NCI-H510A (cell line): ENCODE measurements around the gene SALL3.

Experiments used
- DNase-seq: peaks from one replicate; lab custom pipeline; 2025; lab: John Stamatoyannopoulos, UW

SALL3 gene

DNA sequence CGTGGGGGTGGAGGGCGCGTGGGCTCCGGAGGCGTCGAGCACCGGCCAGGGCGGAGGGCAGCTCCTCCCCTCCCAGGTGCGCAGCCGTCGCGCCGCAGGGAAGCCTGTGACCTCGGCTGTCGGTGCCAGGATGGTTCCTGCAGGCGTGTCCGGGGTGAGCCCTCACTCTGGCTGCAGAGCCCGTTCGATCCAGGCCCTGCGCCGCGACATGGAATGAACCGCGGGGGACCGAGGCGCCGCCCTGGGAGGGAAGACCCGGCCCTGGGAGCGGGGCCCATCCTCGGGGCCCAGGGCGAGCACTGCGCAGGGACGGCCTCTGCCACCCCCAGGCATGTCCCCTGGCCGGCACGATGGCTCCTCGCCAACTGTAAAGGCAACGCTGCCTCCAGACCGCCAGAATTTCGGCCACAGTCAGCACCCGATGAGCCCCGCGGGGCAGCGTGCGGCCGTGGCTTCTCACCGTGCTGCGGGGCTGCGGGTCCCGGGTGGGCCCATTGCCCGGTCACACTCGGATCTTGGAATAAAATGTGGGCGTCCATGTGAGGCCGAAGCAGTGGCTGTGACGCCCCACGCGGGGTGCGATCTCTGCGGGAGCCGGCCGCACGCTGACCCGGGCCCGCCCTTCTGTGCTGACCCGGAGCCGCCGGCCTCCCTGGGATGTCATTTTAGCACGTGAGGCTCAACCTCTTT is 26.6 kb downstream of the SALL3 start:
- no peak for DNase-seq

DNA sequence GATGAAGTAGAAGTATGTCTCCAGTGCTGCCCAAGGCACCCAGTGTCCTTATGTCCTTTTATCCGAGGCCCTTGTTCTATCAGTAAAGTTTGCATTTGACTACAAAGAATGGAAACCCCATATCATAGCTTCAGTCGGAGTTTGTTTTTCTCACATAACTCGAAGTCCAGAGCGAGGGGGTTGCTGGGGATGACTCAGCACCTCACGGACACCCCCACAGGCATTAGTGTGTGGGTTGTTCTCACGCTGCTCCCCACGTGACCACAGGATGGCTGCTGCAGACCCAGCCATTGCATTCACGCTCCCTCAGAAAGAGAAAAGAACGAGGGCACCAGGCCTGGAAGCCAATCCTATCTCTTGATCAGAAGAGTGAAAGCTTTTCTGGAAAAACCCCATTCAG is 27.8 kb downstream of the SALL3 start:
- DNase-seq: no peak

DNA sequence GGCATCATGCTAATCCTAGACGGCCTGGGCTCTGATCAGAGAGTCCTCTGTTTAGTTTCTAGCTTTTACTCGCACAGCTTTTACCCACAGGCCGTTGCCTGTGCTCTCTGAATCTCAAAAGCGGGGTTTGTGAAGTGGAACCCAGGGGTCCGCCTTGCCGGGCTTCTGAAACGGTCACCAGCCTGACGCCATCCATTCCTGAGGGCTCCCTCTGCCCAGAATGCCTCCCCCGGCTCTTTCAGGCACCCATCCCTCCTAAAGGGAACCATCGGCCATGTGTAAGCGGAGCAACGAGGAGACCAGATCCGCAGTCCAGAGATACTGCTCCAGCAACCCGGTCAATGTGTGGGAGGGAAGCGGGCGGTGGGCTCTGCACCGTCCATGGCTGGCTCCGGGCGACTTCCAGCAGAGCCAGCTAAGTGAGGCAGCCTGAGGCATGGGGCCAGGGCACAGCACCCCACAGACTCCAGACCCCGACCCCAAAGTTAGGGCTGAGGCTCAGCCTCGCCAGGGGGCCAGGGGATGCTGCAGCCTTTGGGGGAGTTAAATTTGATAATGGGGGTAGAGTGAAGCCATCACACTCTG is 28.8 kb downstream of the SALL3 start:
- DNase-seq: no peak

DNA sequence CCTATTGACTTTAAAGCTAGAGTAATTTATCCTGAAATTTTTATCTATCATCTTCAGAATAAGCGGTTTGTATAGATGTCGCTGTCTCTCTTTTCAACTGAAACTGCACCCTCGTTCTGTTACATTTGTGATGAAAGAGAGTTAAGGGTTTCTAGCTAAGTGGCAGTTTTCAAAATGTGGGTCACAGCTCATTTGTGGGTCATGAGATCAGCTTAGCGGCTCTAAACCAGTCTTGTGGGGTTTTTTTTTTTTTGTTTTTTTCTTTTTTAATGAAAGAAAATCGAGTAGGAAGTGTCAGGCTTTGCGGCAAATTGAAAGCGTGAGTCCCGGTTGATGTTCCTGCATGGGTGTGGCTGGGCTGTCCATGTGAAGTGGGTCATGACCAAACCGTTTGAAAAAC is 31.2 kb downstream of the SALL3 start:
- DNase-seq: no peak

DNA sequence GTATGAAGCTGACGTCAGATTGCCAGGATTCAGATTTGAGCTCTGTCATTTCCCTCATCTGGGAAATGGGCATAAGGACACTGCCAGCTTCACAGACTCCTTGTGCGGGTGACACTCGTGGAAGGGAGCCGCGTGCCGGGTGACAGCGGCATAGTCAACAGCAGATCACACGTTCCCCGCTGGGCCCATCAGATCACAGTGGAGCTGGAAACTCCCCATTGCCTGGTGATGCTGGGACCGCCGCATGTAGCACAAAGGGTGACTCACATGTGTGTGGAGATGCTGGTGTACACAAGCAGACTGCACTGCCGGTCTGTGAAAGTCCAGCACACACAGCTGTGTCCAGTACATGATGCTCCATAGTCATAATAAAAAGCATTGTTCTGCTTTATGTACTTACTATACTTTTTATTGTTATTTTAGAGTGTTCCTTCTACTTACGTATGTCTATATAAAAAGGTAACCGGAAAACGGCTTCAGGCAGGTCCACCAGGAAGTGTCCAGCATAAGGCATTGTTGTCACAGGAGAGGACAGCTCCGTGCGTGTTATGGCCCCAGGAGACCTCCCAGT is 31.8 kb downstream of the SALL3 start:
- no peak for DNase-seq

DNA sequence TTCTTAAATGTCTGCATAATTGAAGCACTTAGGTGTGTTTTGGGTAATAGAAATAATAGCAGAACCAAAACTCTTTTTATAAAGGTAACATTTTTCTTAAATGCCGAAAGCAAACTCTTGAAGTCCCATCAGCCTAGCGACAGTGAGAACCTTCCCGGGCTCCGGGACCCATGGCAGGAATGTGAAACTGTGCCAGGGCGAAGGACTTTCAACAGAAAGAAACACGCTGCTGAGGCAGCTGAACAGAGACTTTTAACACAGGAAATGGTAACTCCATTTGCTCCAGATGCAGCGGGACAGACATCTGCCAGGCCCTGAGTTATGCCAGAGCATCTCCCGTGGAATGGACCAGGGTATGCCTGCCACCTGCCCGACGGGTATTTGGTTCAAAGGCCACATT is 34.3 kb downstream of the SALL3 start:
- no peak for DNase-seq

DNA sequence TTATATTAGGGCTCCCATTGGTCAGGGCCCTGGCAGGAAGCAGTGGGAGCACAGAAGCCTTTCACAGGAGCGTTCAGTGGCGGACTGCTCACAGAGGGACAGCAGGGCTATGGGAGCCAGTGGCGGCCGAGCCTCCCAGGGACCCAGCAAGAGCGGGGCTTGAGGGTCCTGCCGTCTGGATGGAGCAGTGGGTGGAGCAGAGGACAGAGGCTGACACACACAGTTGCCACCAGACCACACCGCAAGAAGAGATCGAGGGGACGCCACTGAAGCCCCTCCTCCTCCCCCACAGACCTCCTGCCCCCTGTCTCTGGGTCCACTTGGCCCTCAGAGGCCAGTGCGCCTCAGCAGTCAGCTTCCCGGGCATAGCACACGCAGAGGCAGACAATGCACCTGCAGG is 39.3 kb downstream of the SALL3 start:
- no peak for DNase-seq

DNA sequence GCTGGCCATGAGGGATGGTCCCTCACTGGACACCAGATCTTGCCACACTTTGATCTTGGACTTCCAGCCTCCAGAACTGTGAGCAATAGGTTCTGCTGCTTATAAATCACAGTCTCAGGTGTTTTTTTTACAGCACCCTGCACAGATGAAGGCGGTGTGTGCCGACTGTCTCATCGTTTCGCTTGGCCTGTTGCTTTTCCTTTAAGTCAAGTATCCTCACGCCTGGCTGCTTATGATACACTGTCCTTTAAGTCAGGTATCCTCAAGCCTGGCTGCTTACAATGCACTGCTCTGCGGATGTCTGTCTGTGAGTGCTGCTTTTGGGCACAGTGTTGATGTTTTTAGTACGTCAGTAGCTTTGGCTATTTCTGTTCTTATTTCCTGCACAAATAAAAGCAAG is 40.3 kb downstream of the SALL3 start:
- no peak for DNase-seq

DNA sequence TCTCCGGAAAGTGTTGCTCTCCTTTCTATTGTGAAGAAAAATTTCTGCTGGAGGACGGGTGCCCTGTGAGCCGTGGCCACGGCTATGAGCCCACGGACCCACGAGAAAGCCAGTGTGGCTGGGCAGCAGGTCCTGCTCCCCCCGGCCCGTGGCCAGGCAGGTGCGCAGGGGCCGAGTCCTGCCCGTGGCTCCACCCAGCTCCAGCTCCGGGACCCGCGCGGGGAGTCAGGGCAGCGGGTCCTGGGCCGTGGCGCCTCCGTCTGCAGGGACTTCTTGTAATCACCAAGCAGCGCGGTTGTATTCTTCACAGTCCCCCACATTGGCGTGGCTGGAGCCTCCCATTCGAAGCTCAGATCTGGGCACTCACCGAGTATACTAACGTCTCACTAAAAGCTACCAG is 43.0 kb downstream of the SALL3 start:
- DNase-seq: no peak

DNA sequence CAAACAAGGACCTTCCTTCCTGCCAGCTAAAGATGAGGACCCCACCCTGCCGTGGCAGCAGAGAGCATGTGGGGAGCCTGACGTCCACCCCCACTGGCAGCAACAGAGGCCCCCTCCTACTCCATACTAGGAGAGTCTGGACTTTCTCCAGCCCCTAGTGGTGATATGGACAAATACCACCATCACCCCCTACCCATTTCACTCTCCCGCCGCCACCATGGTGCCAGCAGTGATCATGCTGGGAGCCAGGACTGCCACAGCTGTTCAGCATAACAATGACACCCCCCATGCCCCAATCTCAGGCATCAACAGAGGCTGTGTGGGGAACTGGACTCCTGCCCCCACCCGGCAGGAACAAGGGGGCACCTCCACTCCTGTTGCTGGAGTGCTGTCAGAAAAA is 46.9 kb downstream of the SALL3 start:
- DNase-seq: no peak

DNA sequence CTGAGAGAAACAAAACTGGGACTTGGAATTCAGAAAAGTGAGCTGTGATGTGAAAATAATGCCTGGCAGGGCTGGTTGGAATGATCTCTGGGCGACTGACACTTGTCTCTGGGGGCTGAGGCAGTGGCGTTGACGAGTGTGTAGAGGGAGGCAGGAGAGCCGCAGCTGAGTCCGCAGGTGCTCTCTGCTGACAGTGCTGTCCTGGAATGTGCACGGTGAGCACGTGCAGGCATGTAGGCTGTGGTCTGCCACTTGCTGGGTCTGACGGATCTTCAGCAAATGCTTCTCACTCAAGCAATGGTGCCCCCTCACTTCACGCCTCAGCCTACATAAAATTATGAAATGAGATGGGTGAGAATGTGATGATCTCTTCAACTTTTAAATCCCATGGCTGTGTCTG is 51.1 kb downstream of the SALL3 start:
- no peak for DNase-seq

DNA sequence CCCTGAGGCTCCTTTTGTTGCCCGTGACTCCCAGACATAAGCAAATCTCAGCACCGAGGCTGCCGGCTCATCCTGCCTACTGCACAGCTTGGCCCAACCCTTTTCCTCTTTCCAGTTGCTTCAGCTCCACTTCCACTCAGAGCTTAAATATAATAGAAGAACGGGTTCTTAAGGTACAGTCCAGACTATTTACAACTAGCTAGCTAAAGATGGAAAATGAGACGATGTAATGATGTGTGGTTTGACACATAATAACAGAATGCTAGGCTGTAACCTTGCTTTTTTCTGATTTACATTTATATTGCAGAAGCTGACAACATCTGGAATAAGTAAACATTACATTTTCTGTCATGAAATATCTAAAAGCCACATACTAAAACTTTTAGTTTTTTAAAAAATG is 62.7 kb downstream of the SALL3 start:
- no peak for DNase-seq

DNA sequence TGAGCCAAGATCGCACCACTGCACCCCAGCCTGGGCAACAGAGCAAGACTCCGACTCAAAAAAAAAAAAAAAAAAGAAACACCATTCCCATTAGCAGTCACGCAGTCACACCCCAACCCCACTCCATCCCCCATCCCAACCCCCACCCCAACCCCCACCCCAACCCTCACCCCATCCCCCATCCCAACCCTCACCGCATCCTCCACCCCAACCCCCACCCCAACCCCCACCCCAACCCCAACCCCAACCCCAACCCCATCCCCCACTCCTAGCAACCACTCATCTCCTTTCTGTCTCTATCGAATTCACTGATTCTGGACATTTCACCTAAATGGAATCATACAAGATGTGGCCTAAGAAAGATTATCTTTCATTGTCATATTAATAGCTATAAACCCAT is 63.7 kb downstream of the SALL3 start:
- no peak for DNase-seq

DNA sequence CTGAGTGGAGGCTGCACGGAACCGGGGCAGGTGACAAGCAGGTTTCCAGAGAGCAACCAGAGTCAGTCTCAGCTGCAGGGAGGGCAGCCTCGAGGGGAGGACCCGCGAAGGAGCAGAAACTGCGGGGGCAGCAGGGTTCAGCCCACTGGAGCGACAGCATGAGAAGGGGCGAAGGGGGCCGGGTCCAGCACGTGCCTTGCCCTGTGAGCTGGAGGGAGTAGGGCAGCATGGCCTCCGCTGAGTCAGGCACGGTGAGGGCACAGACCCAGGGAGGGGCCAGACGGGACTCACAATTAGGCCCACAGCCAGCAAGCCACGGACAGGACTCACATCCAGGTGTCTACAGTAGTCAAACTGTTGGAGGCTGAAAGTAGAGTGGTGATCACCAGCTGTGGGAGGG is 66.9 kb downstream of the SALL3 start:
- DNase-seq: no peak

DNA sequence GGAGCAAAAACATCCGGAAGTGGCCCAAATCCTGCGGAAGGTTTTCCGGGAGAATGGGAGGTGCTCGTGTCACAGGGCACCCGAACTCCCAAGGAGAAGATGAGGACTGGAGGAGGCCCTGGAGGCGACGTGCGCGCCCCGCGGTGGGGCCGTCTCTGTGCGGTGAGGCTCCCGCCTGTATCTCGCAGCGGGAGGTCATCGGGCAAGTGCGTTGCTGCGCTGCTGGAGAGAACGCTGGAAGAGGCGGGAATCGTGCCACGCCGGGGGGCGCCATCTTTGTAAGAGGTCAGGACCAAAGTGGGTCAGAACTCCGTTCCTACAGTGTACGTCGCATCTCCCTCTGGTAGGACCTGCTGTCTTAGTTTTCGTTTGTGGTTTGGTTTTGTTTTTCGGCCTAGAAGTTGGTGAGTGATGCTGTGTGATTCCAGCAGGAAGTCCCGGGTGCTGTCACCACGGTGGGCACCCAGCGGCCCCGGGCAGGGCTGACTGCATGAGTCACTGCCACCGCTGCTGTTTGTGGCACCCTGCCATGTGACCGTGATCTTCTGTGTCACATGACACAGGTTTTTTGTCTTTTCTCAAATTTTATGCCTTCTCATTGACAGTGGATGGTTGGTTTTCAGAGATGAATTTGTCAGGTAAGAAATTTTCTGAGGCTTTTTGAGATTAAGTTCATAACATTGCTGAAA is 68.1 kb downstream of the SALL3 start:
- DNase-seq: no peak

DNA sequence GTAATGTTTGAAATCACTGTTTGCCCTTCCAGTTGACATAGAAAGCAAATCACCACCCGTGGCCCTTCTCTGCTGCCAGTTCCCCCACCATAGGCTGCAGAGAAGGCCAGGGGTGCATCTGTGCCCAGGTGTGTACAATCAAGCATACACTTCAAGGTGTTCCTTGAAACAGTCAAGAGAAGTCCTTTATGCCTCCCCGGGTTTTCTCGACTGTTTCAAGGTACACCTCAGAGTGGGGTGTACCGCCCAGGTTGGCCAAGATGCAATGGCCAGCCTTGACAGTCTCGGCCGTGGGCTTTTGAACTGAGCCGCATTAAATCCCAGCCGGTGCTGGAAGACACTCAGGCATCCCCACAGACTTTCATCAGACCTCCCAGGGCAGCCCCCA is 68.6 kb downstream of the SALL3 start:
- DNase-seq: no peak

DNA sequence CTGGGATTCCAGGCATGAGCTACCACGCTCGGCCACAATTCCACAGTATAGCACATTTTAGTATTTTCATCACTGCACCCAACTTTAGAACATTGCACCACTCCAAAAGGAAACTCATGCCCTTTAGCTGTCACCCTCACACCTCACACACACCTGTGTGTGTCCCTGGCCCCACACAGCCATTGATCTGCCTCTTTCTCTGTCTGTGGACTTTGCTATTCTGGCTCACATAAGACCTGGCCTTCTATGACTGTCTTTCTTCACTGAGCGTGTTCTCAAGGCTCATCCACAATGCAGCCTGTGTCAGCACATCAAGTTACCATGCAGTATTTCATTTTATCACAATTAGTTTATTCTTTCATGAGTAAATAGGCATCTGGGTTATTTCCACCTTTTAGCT is 69.9 kb downstream of the SALL3 start:
- DNase-seq: no peak
